Measurements from ENCODE around the gene ANGEL1. TPM values are rescaled to one million over a fixed set of nuclear protein-coding genes. Genes with fewer than 3 reads are reported as not detected.
A peak's percentile ranks its signal among the peaks of the same experiment; 100 is the strongest.

ANGEL1 gene
- total RNA-seq, 1 experiment from 2014 or later, result 31.7 TPM

GRCh38 chr14:76846331-76847047 lies 33.8 kb upstream of the ANGEL1 start:
- CTCF ChIA-PET, result no interaction called here
- intact Hi-C loops (cut with micrococcal nuclease; ENCODE audit: unreplicated experiment), result no loop called here

GRCh38 chr14:76844223-76844622 lies 31.5 kb upstream of the ANGEL1 start:
- no peak overlapping the region for H3K27ac ChIP-seq
- no peak overlapping the region for H2AFZ ChIP-seq
- no peak overlapping the region for H3K4me2 ChIP-seq
- BruUV-seq (replicated peaks), result no TSS peak
- H3K9me3 ChIP-seq (ENCODE audit: insufficient read depth, low read depth), result no peaks in the 10 kb centered on the region
- H3K27me3 ChIP-seq (ENCODE audit: insufficient read depth, low read depth), result peaks cover 80% of the 10 kb centered on the region
- no peaks in the 10 kb centered on the region for H3K4me1 ChIP-seq (replicated peaks; ENCODE audit: insufficient read depth)
- H3F3A ChIP-seq (ENCODE audit: insufficient read depth, low read depth), result no peaks in the 10 kb centered on the region
- H4K20me1 ChIP-seq (ENCODE audit: insufficient read depth), result no peaks in the 10 kb centered on the region
- intact Hi-C loops (cut with micrococcal nuclease; ENCODE audit: unreplicated experiment), result no loop called here
- no peaks in the 10 kb centered on the region for H3K9me2 ChIP-seq (ENCODE audit: insufficient read depth)
- H3K36me3 ChIP-seq (ENCODE audit: low read depth), result no peaks in the 10 kb centered on the region
- no peak overlapping the region for H3K4me3 ChIP-seq
- TF ChIP-seq CTCF (conservative IDR thresholded peaks at IDR 0.05) (no peak), EZH2 (IDR thresholded peaks at IDR 0.05; ENCODE audit: low read depth) (no peak)
- ChIA-PET POLR2A (ENCODE audit: unreplicated experiment) (no interaction called here), CTCF (no interaction called here)
- no peaks in the 10 kb centered on the region for H3K79me2 ChIP-seq (ENCODE audit: low read depth)
- DNase-seq, result peak in 1 of 2 experiments; percentile 19

More at GRCh38 chr14:76846331-76847047, 33.8 kb upstream of the ANGEL1 start:
- Histone ChIP-seq H3K36me3 (ENCODE audit: low read depth) (no peaks in the 10 kb centered on the region), H3K27me3 (ENCODE audit: insufficient read depth, low read depth) (peaks cover 72% of the 10 kb centered on the region), H3K4me2 (no peak overlapping the region), H3K4me3 (no peak overlapping the region), H3K4me1 (replicated peaks; ENCODE audit: insufficient read depth) (no peaks in the 10 kb centered on the region), H3K9me2 (ENCODE audit: insufficient read depth) (no peaks in the 10 kb centered on the region), H3K9me3 (ENCODE audit: insufficient read depth, low read depth) (no peaks in the 10 kb centered on the region), H3F3A (ENCODE audit: insufficient read depth, low read depth) (no peaks in the 10 kb centered on the region), H3K27ac (no peak overlapping the region), H4K20me1 (ENCODE audit: insufficient read depth) (no peaks in the 10 kb centered on the region), H3K79me2 (ENCODE audit: low read depth) (no peaks in the 10 kb centered on the region), H2AFZ (no peak overlapping the region)
- TF ChIP-seq CTCF (conservative IDR thresholded peaks at IDR 0.05) (no peak), EZH2 (IDR thresholded peaks at IDR 0.05; ENCODE audit: low read depth) (no peak)
- POLR2A ChIA-PET (ENCODE audit: unreplicated experiment), result no interaction called here
- DNase-seq, result no peak
- no TSS peak for BruUV-seq (replicated peaks)

GRCh38 chr14:76842414-76842813 lies 29.7 kb upstream of the ANGEL1 start:
- Histone ChIP-seq H3K4me2 (no peak overlapping the region), H2AFZ (no peak overlapping the region), H3K27ac (no peak overlapping the region), H4K20me1 (ENCODE audit: insufficient read depth) (no peaks in the 10 kb centered on the region), H3K9me3 (ENCODE audit: insufficient read depth, low read depth) (no peaks in the 10 kb centered on the region), H3K27me3 (ENCODE audit: insufficient read depth, low read depth) (peaks cover 83% of the 10 kb centered on the region), H3K9me2 (ENCODE audit: insufficient read depth) (no peaks in the 10 kb centered on the region), H3K4me3 (no peak overlapping the region), H3K36me3 (ENCODE audit: low read depth) (no peaks in the 10 kb centered on the region), H3F3A (ENCODE audit: insufficient read depth, low read depth) (no peaks in the 10 kb centered on the region), H3K79me2 (ENCODE audit: low read depth) (no peaks in the 10 kb centered on the region), H3K4me1 (replicated peaks; ENCODE audit: insufficient read depth) (no peaks in the 10 kb centered on the region)
- ChIA-PET CTCF (no interaction called here), POLR2A (ENCODE audit: unreplicated experiment) (no interaction called here)
- no peak for DNase-seq
- no TSS peak for BruUV-seq (replicated peaks)
- TF ChIP-seq EZH2 (IDR thresholded peaks at IDR 0.05; ENCODE audit: low read depth) (no peak), CTCF (conservative IDR thresholded peaks at IDR 0.05) (no peak)
- intact Hi-C loops (cut with micrococcal nuclease; ENCODE audit: unreplicated experiment), result no loop called here
